Ramos (cell line): ENCODE results near the gene TET1.
"Not testable (repeated sequence)": the region's sequence is repeated elsewhere in the genome, so short reads cannot be mapped to it uniquely, and the experiment has no call there.

Experiments
- in situ Hi-C: fragments of 300-500 bp; cut with MboI; formaldehyde crosslinking; loops from one replicate; pipeline ENCODE4 v1.14.3; 2022; ENCODE audit warnings: low sequenced_read_pairs; ENCODE audit not compliant: unreplicated experiment

Gene TET1

DNA sequence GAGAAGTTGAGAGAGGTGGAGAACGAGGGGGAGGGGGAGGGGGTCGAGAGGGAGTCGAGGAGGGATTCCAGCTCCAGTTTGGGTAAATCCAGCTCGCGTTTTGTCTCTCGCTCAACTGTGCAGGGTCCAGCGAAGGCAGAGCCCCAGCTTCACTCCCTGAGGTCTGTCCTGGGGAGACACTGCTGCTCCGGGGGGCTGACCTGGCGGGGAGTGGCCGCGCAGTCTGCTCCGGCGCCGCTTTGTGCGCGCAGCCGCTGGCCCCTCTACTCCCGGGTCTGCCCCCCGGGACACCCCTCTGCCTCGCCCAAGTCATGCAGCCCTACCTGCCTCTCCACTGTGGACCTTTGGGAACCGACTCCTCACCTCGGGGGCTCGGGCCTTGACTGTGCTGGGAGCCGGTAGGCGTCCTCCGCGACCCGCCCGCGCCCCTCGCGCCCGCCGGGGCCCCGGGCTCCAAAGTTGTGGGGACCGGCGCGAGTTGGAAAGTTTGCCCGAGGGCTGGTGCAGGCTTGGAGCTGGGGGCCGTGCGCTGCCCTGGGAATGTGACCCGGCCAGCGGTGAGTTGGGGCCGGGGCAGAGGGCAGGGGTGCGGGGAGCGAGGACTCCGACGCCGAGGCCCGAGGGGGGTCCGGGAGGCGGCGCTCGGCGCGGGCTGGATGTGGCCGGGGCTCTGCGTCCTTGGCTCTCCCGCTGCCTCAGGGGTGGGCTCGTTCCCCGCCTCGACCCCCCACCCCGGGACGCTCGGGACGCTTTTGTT is at the start of gene TET1:
Gene TET1 (plus strand): TSS at position 152 of the 757 bp plus-strand sequence. CDS start 12,002 bp downstream, outside the sequence.
- in situ Hi-C loops: no loop called here

DNA sequence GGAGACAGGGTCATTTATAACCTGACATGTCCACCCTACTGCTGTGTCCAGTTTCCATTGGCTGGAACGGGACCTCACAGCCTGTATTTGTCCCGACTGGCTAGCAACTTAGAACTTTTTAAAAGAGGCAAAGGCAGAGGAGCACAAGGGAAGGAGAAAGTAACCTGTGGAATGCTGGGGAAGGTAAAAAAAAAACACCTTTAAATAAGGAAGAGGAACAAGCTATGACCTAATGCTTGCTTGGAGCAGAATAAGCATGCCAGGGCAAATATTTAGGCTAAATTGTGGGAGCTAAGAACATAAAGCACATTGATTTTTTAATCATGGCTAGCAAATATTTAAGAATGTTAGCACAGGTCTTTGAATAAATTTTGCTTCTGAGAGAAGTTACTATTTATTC is 43.9 kb upstream of the TET1 start:
- in situ Hi-C loops: not testable (repeated sequence)

- in situ Hi-C loops: no loop called here
Observed at GRCh38 chr10:68516766-68517165, 43.4 kb upstream of the TET1 start.

- in situ Hi-C loops: no loop called here
Observed at GRCh38 chr10:68517188-68517587, 42.9 kb upstream of the TET1 start.

DNA sequence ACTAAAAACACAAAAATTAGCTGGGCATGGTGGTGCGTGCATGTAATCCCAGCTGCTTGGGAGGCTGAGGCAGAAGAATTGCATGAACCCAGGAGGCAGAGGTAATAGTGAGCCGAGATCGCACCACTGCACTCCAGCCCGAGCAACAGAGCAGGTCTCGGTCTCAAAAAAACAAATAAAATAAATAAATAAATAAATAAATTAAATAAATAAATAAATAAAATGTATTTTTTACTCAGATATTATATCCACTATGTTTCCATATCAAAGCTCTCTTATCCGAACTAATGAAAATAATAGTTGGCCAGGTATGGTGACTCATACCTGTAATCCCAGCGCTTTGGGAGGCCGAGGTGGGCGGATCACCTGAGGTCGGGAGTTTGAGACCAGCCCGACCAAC is 41.5 kb upstream of the TET1 start:
- in situ Hi-C loops: not testable (repeated sequence)

DNA sequence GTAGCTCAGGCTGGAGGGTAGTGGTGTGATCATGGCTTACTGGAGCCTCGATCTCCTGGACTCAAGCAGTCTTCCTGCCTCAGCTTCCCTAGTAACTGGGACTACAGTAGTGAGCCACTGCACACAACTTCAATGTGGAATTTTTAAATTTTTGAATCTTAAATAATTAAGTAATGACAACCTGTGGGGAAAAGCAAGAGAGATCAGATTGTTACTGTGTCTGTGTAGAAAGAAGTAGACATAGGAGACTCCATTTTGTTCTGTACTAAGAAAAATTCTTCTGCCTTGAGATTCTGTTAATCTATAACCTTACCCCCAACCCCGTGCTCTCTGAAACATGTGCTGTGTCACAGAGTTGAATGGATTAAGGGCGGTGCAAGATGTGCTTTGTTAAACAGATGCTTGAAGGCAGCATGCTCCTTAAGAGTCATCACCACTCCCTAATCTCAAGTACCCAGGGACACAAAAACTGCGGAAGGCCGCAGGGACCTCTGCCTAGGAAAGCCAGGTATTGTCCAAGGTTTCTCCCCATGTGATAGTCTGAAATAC is 34.6 kb upstream of the TET1 start:
- in situ Hi-C loops: not testable (repeated sequence)

DNA sequence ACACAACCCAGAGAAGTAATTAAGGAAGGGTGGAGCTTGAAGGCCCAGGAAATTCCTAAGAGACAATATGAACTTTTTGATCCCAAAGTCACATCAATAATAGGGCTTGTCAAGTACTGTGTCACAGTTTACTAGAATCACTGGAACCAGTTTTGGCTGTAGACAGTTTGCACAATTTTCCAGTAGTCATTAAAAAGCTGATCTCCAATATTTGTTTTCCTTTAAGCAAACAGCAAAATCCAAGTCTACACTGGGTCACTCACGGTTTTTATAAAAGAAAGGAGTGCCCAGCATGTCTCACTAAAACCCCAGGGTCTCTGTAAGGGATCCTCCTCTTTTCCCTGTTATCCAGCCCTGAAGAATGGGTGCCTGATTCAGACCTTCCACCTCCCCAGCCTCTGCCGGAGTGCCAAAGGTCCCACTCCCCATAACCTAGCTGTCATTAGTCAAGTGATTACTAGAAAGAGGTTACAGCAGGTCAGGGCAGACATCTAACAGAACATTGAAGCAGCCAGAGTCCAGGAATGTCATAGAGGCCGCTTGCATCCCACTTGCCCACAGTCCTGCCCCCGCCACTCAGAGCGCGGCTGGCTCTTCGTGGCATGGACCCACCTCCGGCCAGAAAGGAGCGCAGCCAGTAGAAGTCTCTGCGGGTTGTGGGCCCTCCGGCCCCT is 33.4 kb upstream of the TET1 start:
- in situ Hi-C loops: no loop called here

GRCh38 chr10:68536973-68537372 is 23.2 kb upstream of the TET1 start:
- in situ Hi-C loops: no loop called here

- in situ Hi-C loops: no loop called here
Observed at GRCh38 chr10:68537796-68538195, 22.3 kb upstream of the TET1 start.

DNA sequence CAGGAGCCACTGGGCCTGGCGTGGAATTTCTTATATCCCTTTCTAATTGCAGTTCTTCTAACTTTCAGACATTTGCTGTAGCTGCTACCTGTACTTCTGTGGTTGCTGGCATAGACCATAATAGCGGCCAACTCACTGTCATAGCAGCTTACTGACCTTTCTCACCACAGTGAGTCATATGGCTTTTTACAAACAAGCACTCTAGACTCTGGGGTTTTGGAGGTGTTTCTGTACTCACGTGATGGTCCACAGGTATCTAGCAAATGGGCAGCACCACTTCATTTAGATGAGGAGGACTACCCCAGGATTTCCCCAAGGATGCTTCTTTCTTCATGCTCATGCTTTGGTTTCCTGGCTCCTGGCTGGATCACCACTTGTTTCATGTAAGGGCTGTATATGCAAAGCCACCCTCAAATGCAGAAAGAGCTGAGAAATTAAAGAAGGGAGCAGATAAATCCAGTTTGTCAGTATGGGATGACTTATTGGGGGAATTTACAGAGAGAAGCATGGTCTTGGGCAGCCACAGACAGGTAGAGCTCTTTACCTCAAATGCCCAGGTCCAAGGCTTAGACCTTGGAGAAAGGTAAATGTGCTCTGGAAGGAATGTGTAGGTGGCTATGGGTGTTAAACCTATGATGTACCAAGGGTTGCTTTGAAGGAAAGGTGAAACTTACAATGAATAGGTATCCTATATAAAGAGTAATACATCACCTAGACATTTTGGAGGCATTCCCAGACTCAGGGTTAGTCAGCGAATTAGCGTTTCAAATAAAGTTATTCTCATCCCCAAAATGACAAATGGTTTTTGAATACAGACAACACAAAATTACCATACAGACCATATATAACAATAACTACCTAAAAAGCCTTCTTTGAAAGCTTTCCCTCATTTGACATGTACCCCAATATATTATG is 16.9 kb upstream of the TET1 start:
- in situ Hi-C loops: no loop called here

- in situ Hi-C loops: no loop called here
Observed at GRCh38 chr10:68550747-68551411, 9.3 kb upstream of the TET1 start.

GRCh38 chr10:68553138-68553537 is 7.0 kb upstream of the TET1 start:
- in situ Hi-C loops: no loop called here

DNA sequence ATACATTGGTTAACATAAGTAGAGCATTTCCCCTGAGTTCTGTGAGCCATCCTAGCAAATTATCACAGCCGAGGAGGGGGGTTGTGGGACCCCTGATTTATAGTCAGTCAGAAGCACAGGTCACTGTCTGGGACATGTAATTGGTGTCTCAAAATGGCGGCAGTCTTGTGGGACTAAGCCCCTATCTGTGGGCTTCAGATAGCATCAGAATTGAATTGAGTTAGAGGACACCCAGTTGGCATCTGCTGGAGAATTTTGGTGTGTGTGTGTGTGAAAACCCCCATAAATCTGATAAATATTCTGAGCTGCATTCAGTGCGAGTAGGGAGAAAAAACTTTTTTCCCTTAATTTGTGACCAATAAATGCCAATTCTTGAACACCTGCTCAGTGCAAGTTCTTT is 6.5 kb upstream of the TET1 start:
- in situ Hi-C loops: no loop called here

DNA sequence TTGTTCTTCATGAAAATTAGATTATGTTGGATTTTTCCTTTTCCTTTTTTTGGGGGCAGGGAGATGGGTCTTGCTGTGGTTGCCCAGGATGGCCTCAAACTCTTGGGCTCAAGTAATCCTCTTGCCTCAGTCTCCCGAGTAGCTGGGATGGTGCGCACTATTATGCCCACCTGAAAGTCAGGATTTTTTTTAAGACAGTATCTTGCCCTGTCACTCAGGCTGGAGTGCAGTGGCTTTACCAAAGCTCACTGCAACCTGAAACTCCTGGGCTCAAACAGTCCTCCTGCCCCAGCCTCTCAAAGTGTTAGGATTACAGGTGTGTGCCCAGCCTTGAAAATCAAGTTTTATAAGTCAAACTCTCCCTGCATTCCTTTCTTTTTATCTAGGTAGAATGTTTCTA is 1.7 kb upstream of the TET1 start:
- in situ Hi-C loops: no loop called here

DNA sequence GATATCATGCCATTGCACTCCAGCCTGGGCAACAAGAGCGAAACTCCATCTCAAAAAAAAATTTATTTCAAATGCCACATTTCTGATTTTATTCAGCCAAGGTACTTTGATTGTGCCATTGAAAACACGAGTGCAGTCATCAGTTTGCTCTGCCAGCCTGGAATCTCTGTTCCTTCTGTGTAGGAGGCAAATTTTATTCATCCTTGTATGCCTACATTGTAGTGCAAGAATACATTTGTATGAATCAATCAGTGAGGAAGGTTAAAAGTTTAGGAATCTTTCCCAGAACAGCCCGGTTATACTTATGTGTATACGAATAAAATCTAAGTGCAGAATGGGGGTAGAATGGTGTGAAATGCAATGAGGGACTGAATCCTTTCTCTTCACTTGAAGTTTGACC is 886 bp upstream of the TET1 start:
- in situ Hi-C loops: no loop called here

DNA sequence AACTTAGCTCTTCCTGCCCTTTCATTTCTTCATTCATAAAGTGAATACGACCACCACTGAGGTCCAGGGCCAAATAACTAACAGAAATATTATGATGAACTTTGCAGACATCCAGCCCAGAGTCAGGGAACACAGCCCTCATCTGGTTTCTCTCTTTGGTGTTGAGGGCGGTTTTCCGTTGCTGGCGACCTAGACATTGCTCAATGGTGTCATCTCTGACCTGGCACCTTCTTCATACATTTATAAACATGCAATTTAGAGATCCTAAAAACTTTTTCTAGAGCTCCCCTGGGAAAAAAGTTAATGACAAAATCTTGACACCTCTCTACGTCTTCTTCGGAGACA is 324 bp upstream of the TET1 start:
- in situ Hi-C loops: no loop called here

GRCh38 chr10:68560943-68561864 is 1.1 kb downstream of the TET1 start:
- in situ Hi-C loops: no loop called here

DNA sequence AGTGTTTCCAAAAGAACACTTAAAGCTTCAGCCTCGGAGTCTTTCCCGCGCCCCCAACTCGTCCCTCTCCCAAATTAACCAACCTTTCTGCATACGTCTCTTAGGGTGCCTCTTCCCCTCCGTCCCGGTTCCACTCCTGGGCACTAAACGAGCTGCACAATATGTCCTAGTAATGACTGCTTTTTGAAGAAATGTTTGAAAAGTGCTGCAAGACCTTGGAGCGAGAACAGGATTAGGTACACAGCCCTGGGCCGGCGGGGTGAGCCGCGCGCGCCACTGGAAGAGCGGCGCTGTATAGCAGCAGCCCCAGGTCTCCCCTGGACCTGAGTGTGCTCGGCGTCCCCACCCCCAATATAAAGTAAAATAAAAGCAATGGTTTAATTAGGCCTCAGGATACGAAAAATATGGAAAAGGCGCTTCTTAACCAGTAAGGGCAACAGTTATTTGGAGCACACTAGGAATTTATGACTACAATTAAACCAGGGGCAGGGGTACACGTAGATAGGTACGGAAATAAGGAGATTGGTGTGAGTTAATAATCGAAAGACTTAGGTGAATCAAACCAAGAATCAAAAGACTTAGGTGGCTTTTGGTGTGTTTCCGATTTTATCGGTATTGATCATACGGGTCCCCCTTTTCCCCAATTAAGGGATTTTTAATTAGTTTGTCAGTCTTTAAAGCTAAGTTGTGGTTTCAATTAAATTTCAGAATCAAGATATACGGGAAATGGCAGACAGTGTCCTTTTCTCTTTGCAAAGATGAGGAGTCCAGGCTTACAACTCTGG is 1.9 kb downstream of the TET1 start:
- in situ Hi-C loops: no loop called here
